ENCODE measurements around the gene COQ8A.

COQ8A gene

GRCh38 chr1:226938903-226939437 lies 1.1 kb upstream of the COQ8A start:
- Histone ChIP-seq H3K27ac (replicated peaks) (peak overlapping the region; percentile 99), H3K4me3 (replicated peaks; ENCODE audit: insufficient read depth, low read length) (peak overlapping the region; percentile 47), H3K27me3 (ENCODE audit: insufficient read depth, poor library complexity, severe bottlenecking) (no peaks in the 10 kb centered on the region)
- DNase-seq (ENCODE audit: low read depth in 1 of 2, low spot score in 1 of 2): peak; percentile 42 to 55
- TF ChIP-seq GABPA (IDR thresholded peaks at IDR 0.05; ENCODE audit: low read depth): no peak
- TF ChIP-seq, protein P1, sequence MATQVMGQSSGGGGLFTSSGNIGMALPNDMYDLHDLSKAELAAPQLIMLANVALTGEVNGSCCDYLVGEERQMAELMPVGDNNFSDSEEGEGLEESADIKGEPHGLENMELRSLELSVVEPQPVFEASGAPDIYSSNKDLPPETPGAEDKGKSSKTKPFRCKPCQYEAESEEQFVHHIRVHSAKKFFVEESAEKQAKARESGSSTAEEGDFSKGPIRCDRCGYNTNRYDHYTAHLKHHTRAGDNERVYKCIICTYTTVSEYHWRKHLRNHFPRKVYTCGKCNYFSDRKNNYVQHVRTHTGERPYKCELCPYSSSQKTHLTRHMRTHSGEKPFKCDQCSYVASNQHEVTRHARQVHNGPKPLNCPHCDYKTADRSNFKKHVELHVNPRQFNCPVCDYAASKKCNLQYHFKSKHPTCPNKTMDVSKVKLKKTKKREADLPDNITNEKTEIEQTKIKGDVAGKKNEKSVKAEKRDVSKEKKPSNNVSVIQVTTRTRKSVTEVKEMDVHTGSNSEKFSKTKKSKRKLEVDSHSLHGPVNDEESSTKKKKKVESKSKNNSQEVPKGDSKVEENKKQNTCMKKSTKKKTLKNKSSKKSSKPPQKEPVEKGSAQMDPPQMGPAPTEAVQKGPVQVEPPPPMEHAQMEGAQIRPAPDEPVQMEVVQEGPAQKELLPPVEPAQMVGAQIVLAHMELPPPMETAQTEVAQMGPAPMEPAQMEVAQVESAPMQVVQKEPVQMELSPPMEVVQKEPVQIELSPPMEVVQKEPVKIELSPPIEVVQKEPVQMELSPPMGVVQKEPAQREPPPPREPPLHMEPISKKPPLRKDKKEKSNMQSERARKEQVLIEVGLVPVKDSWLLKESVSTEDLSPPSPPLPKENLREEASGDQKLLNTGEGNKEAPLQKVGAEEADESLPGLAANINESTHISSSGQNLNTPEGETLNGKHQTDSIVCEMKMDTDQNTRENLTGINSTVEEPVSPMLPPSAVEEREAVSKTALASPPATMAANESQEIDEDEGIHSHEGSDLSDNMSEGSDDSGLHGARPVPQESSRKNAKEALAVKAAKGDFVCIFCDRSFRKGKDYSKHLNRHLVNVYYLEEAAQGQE (IDR thresholded peaks at IDR 0.05; ENCODE audit: insufficient replicate concordance, low read depth): no peak
- no peak for TF ChIP-seq CTCF (IDR thresholded peaks at IDR 0.05; ENCODE audit: insufficient read depth, low read length)
- TF ChIP-seq SPI1 (IDR thresholded peaks at IDR 0.05; ENCODE audit: borderline replicate concordance, low read depth): no peak
- no peak; the same call in 1 of the 2 replicates for TF ChIP-seq POLR2AphosphoS5 (IDR thresholded peaks at IDR 0.05; ENCODE audit: low read depth)

DNA sequence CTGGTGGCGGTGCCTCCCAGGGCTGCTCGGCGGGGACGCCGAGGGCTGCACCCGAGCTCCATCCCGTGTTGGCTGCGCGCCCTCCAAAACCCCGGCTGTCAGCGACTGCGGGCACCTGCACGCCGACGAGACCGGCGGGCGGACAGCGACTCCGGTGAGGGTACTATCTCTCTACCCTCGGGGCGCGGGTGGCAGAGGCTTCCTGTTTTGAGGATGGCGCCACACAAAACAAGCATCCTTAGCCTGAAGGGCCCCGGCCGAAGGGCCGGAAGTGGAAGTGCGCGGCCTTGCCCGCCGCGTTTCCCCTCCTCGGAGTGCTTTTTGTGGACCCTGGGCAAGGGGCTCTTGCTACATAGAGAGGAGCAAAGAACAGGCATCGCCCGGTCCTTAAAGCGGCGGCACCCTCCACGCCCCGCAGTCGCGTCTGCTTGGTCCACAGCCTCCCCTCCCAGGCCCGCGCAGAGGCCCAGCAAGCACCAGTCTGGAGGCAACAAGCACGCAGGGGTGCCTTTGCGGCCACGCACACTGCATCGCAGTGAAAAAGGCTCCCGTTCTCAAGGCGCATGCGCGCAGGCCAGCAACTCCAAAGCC lies 561 bp upstream of the COQ8A start:
- Histone ChIP-seq H3K27me3 (ENCODE audit: insufficient read depth, poor library complexity, severe bottlenecking) (no peaks in the 10 kb centered on the region), H3K27ac (replicated peaks) (peak overlapping the region; percentile 99), H3K4me3 (replicated peaks; ENCODE audit: insufficient read depth, low read length) (peak overlapping the region; percentile 47)
- TF ChIP-seq CTCF (IDR thresholded peaks at IDR 0.05; ENCODE audit: insufficient read depth, low read length) (no peak), GABPA (IDR thresholded peaks at IDR 0.05; ENCODE audit: low read depth) (peak; percentile 76), POLR2AphosphoS5 (IDR thresholded peaks at IDR 0.05; ENCODE audit: low read depth) (peak; percentile 95), SPI1 (IDR thresholded peaks at IDR 0.05; ENCODE audit: borderline replicate concordance, low read depth) (peak; percentile 77)
- TF ChIP-seq, protein P1 (IDR thresholded peaks at IDR 0.05; ENCODE audit: insufficient replicate concordance, low read depth): peak; percentile 75
- DNase-seq (ENCODE audit: low read depth in 1 of 2, low spot score in 1 of 2): peak in 1 of 2 experiments; percentile 83

DNA sequence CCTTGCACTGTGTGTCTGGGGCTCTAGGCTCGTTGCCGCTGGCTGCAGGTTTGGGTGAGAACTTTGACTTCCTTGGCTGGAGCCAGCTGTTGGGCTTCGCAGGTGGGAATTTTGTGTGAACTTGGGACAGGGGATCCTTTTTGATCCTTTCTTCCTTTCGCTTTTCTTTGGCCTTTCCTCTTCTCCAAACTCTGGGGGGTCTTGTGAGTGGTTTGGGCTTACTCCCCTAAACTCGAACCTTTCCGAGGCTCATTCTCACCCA lies 643 bp downstream of the COQ8A start:
- peak overlapping the region; percentile 94 for H3K4me3 ChIP-seq (replicated peaks; ENCODE audit: insufficient read depth, low read length)
- H3K27me3 ChIP-seq (ENCODE audit: insufficient read depth, poor library complexity, severe bottlenecking): no peaks in the 10 kb centered on the region
- peak overlapping the region; percentile 91 for H3K27ac ChIP-seq (replicated peaks)
- DNase-seq (ENCODE audit: low read depth in 1 of 2, low spot score in 1 of 2): no peak
- no peak for TF ChIP-seq SPI1 (IDR thresholded peaks at IDR 0.05; ENCODE audit: borderline replicate concordance, low read depth)
- TF ChIP-seq, protein P1 (IDR thresholded peaks at IDR 0.05; ENCODE audit: insufficient replicate concordance, low read depth): no peak
- TF ChIP-seq POLR2AphosphoS5 (IDR thresholded peaks at IDR 0.05; ENCODE audit: low read depth): no peak
- no peak for TF ChIP-seq GABPA (IDR thresholded peaks at IDR 0.05; ENCODE audit: low read depth)
- no peak for TF ChIP-seq CTCF (IDR thresholded peaks at IDR 0.05; ENCODE audit: insufficient read depth, low read length)
